Astrocyte of the cerebellum (primary cell): ENCODE results near the gene NRG4.
"Not testable (repeated sequence)": the region's sequence is repeated elsewhere in the genome, so short reads cannot be mapped to it uniquely, and the experiment has no call there.

Experiments
- DNase-seq: peaks from one replicate; pipeline ENCODE4 v3.0.0-alpha.2; 2011; ENCODE audit warnings: low read depth
- H3K4me3 ChIP-seq: 2 replicates; pipeline ENCODE4 v1.5.1; 2011; ENCODE audit warnings: mild to moderate bottlenecking, low read depth, low read length, moderate library complexity
- CTCF ChIP-seq: IDR thresholded peaks from 2 replicates; pipeline ENCODE4 v1.5.1; 2012; ENCODE audit warnings: low read length, low read depth, moderate library complexity, mild to moderate bottlenecking; ENCODE audit errors: missing control alignments
- in situ Hi-C: cut with HindIII; loops from 2 replicates; pipeline ENCODE4 v1.10.0; 2017; ENCODE audit warnings: low sequenced_read_pairs

NRG4 gene

GRCh38 chr15:75981149-75981815, 30.9 kb downstream of the NRG4 start:
- no peak for DNase-seq
- no peak for TF ChIP-seq CTCF
- no peak overlapping the region for H3K4me3 ChIP-seq
- in situ Hi-C loops = no loop called here

- H3K4me3 ChIP-seq, DNase-seq, in situ Hi-C loops: not testable (repeated sequence)
Measured at GRCh38 chr15:75976766-75977165, 35.5 kb downstream of the NRG4 start.

GRCh38 chr15:75966073-75966472, 46.2 kb downstream of the NRG4 start:
- no peak for DNase-seq
- in situ Hi-C loops = no loop called here
- H3K4me3 ChIP-seq = no peak overlapping the region
- no peak for TF ChIP-seq CTCF

GRCh38 chr15:75961331-75961730, 50.9 kb downstream of the NRG4 start:
- in situ Hi-C loops = no loop called here
- no peak for TF ChIP-seq CTCF
- H3K4me3 ChIP-seq = no peak overlapping the region
- DNase-seq = no peak

- H3K4me3 ChIP-seq = no peak overlapping the region
- DNase-seq = no peak
- in situ Hi-C loops = no loop called here
- no peak for TF ChIP-seq CTCF
Measured at GRCh38 chr15:75955720-75956119, 56.5 kb downstream of the NRG4 start.

GRCh38 chr15:75952525-75952924, 59.7 kb downstream of the NRG4 start:
- DNase-seq = no peak
- TF ChIP-seq CTCF = no peak
- no peak overlapping the region for H3K4me3 ChIP-seq
- in situ Hi-C loops = no loop called here

GRCh38 chr15:75948761-75949296, 63.4 kb downstream of the NRG4 start:
- no peak overlapping the region for H3K4me3 ChIP-seq
- no peak for DNase-seq
- in situ Hi-C loops = loop anchor here (5.0 kb wide), 1 partner anchor 52 kb away; no protein-coding TSS in a partner anchor
- no peak for TF ChIP-seq CTCF
